HL-60/S4 (cell line): ENCODE measurements around the gene RTN4R.

Experiments
- in situ Hi-C: fragments of 300-500 bp; cut with MboI; formaldehyde crosslinking; loops from 2 replicates; pipeline ENCODE4 v1.14.3; 2022; ENCODE audit warnings: low sequenced_read_pairs

The RTN4R gene

DNA sequence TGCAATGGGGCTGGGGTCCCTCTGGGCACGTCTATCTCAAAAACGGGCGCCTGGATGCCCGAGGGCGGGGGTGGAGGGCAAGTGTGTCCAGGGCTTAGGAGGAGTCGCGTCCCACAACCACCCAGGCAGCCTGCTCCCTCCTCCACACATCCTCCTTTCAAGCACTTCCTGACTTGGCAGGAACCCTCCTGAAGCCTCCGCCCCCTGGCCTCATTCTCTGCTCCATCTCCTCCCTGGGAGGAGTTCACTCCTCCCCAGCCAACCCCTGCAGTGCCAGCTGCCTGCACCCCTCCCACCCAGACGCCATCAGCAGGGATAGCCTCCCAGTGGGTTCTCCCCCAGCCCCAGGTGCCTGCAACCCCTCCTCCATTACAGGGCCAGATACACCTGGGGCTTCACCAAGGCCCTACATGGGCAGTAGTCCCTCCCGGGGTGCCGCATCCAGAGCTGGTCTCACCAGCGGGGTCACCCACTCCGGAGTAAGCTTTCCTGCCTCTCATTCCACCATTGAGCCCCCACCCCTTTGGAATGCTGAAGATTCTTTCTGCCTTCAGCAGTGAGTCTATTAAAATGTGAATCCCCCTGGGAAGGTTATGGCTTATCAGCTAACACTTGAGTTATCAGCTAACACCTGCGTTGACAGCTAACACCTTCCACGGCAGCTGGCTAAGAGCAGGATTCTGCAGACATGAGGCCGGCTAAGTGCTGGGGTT, 24.4 kb downstream of the RTN4R start:
- in situ Hi-C loops = no loop called here

GRCh38 chr22:20243176-20243536, 25.0 kb downstream of the RTN4R start:
- in situ Hi-C loops = no loop called here

DNA sequence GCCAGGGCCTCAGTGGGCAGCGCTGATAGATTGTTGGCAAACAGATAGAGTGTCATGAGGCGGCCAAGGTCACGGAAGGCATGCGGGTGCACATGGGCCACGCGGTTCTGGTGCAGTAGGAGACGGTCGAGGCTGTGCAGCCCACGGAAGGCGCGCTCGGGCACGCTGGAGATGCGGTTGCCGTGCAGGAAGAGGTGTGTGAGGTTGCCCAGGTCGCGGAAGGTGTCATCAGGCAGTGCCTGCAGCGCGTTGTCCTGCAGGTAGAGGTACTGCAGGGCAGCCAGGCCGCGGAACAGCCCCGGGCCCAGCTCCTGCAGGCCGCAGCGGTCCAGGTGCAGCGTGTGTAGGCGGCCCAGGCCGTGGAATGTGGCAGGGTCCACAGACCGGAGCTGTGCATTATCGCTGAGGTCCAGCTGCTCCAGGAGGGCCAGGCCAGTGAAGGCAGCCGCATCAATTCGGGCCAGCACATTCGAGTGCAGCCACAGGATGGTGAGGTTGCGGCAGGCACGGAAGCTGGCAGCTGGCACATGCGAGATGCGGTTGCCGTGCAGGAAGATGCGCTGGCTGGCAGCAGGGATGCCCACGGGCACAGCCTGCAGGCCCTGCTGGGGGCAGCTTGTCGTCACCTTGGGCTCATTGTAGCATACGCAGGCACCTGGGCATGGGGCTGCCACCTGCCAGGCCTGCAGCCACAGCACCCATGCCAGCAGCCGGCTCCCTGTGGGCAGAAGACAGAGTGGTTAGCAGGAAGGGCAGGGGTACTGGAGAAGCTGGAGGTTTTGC, 25.5 kb downstream of the RTN4R start:
- in situ Hi-C loops = no loop called here

- in situ Hi-C loops = no loop called here
These were observed 26.3 kb downstream of the RTN4R start for GRCh38 chr22:20241579-20242392.

- in situ Hi-C loops = no loop called here
These were observed 27.2 kb downstream of the RTN4R start for GRCh38 chr22:20240900-20241299.

GRCh38 chr22:20240447-20240764, 27.7 kb downstream of the RTN4R start:
- in situ Hi-C loops = no loop called here

DNA sequence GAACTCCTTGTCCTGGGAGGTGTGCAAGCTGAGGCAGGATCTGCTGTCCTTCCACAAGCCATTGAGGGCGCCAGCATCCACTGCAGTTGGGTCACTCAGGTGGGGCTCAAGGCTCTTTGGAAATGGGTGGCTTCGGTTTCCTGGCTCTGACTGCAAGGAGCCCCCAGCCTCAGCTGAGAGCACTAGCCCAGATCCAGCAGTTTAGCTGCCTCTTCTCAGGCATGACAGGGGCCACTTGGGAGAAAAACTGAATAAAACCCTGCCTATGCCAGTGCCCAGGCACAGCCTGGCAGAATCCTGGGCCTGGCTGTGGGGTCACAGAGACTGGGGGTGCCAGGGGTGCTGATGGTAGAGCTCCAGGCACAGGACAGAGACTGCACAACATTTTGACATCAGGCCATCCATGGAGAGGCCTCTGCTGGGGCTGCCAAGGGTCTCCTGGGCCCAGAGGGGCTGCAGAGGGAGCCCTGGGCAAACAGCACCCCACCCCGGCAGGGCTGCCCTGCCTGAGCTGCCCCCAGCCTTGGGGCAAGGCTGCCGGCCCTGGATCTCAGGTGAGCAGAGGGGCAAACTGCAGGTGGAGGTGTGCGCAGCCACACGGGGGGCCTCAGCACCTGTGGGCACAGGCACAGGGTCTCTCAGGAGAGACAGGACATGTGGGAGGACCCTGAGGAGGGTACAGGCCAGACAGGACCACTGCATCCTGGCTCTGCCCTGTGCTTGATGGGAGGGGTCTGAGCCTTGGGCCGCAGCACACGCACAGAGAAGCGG, 28.3 kb downstream of the RTN4R start:
- in situ Hi-C loops = loop anchor here (5.0 kb wide), 1 partner anchor 63 kb away; no protein-coding TSS in a partner anchor

DNA sequence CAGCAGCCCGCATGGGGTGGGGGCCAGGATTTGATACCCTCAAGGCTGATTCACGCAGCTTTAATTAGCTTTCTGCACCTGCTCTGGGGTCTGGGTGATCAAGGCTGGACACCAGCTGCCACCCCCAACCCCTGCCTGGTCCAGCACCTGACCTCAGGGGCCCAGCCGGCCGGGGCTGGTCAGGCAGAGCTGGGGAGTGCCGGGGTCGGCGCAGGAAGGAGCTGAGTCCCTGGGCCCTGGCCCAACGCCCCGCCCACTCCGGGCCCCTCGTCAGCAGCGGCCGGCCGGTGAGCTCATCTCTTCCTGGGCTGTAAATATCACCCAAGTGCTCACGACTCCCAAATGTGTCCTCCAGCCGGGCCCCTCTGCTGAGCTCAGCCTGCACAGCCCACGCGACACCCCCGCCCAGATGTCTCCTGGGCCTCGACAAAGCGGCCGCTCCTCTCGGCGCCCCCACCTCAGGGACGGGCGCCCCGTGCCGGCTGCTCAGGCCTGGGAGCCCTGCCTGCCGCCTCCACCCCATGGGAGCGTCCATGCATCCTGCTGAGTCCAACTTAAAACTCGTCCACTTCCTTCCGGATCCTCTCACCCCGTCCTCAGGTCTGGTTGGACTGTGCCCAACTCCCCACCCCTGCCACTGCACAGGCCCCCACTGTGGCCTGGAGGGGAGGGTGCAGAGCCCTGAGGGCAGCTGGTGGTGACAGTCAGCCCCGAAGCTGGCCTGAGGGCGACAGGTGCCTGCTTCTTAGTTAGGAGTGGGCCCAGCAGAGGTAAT, 29.0 kb downstream of the RTN4R start:
- in situ Hi-C loops = loop anchor here (5.0 kb wide), 1 partner anchor 62 kb away; no protein-coding TSS in a partner anchor

GRCh38 chr22:20238536-20238900, 29.6 kb downstream of the RTN4R start:
- in situ Hi-C loops = loop anchor here (5.0 kb wide), 1 partner anchor 61 kb away; no protein-coding TSS in a partner anchor

- in situ Hi-C loops = loop anchor here (5.0 kb wide), 1 partner anchor 60 kb away; no protein-coding TSS in a partner anchor
These were observed 30.4 kb downstream of the RTN4R start for GRCh38 chr22:20237480-20238440.

DNA sequence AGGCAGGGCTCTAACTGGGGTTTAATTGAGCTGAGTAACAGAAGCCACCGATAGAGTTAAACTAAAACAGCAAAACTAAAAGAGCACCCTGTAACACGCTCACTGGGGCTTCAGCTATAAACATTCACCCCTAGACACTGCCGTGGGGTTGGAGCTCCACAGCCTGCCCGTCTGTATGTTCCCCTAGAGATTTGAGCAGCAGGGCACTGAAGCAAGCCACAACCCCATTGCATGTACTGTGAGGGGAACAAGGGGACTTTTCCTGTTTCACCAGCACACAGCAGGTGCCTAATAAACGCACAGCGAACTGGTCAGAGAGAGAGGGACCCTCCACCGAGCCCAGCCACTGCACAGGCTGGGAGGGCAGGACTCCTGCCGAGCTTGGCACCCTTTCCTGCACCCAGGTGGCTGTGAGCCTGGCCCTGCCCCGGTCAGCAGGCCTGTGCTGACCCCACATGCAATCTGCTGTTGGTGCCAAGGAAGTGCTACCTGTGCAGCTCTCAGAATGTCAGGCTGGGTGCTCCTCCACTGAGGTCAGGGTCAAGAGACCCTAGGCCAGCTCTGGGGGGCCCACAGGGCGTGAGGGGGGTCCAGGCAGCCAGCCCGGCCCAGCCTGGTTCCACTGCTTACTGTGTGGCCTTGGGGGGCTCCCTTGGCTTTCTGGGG, 31.9 kb downstream of the RTN4R start:
- in situ Hi-C loops = loop anchor here (5.0 kb wide), 1 partner anchor 59 kb away; no protein-coding TSS in a partner anchor

- in situ Hi-C loops = loop anchor here (5.0 kb wide), 1 partner anchor 58 kb away; no protein-coding TSS in a partner anchor
These were observed 32.6 kb downstream of the RTN4R start for GRCh38 chr22:20235389-20235991.

GRCh38 chr22:20234760-20235388, 33.2 kb downstream of the RTN4R start:
- in situ Hi-C loops = loop anchor here (5.0 kb wide), 1 partner anchor 58 kb away; no protein-coding TSS in a partner anchor

- in situ Hi-C loops = no loop called here
These were observed 33.8 kb downstream of the RTN4R start for GRCh38 chr22:20234314-20234682.

- in situ Hi-C loops = no loop called here
These were observed 34.5 kb downstream of the RTN4R start for GRCh38 chr22:20233351-20234313.

DNA sequence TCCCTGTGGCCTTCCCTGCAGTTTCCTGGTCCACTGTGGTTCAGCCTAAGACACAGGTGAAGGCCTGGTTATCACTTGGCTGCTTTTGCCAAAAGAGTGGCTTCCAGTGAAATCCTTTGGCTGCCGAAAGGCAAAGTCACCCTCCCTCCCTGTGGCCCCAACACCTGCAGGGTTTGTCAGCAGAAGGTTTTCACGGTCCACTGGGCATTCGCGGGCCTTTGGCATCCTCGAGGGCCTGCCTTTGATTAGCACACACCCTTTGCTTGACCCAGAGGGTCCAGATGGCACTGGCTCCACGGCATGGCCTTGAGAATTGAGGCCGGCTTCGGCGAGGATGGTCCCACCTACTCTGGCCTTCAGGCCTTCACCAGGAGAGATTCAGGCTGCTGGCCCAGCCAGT, 35.3 kb downstream of the RTN4R start:
- in situ Hi-C loops = no loop called here
